Uterus (tissue), 4 donors: ENCODE measurements around the gene MTX1. TPM values are rescaled to one million over a fixed set of nuclear protein-coding genes. Genes with fewer than 3 reads are reported as not detected.
A peak's percentile ranks its signal among the peaks of the same experiment; 100 is the strongest.
"Not testable (repeated sequence)": the region's sequence is repeated elsewhere in the genome, so short reads cannot be mapped to it uniquely, and the experiment has no call there.

ENCODE experiments used
- DNase-seq, 2 donors: peaks; one replicate each; pipeline ENCODE4 v3.0.0-alpha.2; 2019 to 2020
- H3K27ac ChIP-seq, 2 donors: fragments of 200-600 bp; sonication (generic); 1 replicate in 1 of 2; 2 replicates in 1 of 2; pipeline ENCODE4 v1.5.1; 2016 to 2018
- H3K27me3 ChIP-seq, 2 donors: fragments of 200-600 bp; sonication (generic); one replicate each; pipeline ENCODE4 v1.5.1; 2018 to 2019; ENCODE audit warnings: control low read depth in 1 of 2
- H3K36me3 ChIP-seq, 2 donors: fragments of 200-600 bp; sonication (generic); one replicate each; pipeline ENCODE4 v1.5.1; 2019; ENCODE audit warnings: control low read depth in 1 of 2
- H3K4me1 ChIP-seq, 2 donors: fragments of 200-600 bp; sonication (generic); one replicate each; pipeline ENCODE4 v1.5.1; 2018 to 2019; ENCODE audit warnings: control low read depth in 1 of 2
- H3K4me3 ChIP-seq, 2 donors: fragments of 200-600 bp; sonication (generic); 1 replicate in 1 of 2; 2 replicates in 1 of 2; pipeline ENCODE4 v1.5.1; 2018 to 2019; ENCODE audit warnings: mild to moderate bottlenecking in 1 of 2
- H3K9me3 ChIP-seq, 2 donors: fragments of 200-600 bp; sonication (generic); one replicate each; pipeline ENCODE4 v1.5.1; 2019; ENCODE audit warnings: control low read depth in 1 of 2
- CTCF ChIP-seq, 4 experiments: fragments of 200-600 bp in 2 of 4; fragments of 450-650 bp in 2 of 4; sonication (generic) in 2 of 4; IDR thresholded peaks; one replicate each; pipeline ENCODE4 v1.5.1; 2016 to 2019; ENCODE audit warnings: antibody characterized with exemption in 4 of 4, mild to moderate bottlenecking in 2 of 4, moderate library complexity in 1 of 4
- POLR2A ChIP-seq, 2 donors: fragments of 450-650 bp; IDR thresholded peaks; one replicate each; pipeline ENCODE4 v1.6.1; 2016; ENCODE audit warnings: antibody characterized with exemption in 2 of 2, mild to moderate bottlenecking in 1 of 2, moderate library complexity in 1 of 2
- intact Hi-C: fragments of 100-400 bp; cut with DNase I; formaldehyde crosslinking; loops from one replicate; pipeline ENCODE4 v1.15.1; 2023; ENCODE audit warnings: low total_unique reads
- total RNA-seq, 4 donors: library from RNA; depleted of rRNA in 3 of 4; stranded (reverse); fragments of >200 nt in 3 of 4; gene quantifications; one replicate each; pipeline versions ENCODE4 v1.1.0 to v1.2.4, GENCODE V29; 2014 to 2023
- donor health status: DM: yes; HTN: yes; CAD: no.

Gene MTX1
- total RNA-seq, 4 donors from 2014 or later: 9.7 to 62.4 (median 26.0) TPM

GRCh38 chr1:155218854-155219591 is 10.5 kb downstream of the MTX1 start:
- Histone ChIP-seq H3K9me3 (no peaks in the 10 kb centered on the region), H3K4me3 (peak overlapping the region in 1 of 2 donors; percentile 19), H3K27ac (peak overlapping the region; percentile 18 to 24), H3K27me3 (no peaks in the 10 kb centered on the region), H3K36me3 (no peaks in the 10 kb centered on the region), H3K4me1 (no peaks in the 10 kb centered on the region)
- intact Hi-C loops: no loop called here
- peak; percentile 46 to 72 for DNase-seq
- no peak for TF ChIP-seq POLR2A (IDR thresholded peaks at IDR 0.05)
- TF ChIP-seq CTCF (IDR thresholded peaks at IDR 0.05): no peak

- Histone ChIP-seq H3K27ac (peak overlapping the region; percentile 18 to 24), H3K4me3 (peak overlapping the region in 1 of 2 donors; percentile 19), H3K36me3 (no peaks in the 10 kb centered on the region), H3K4me1 (no peaks in the 10 kb centered on the region), H3K27me3 (no peaks in the 10 kb centered on the region), H3K9me3 (no peaks in the 10 kb centered on the region)
- intact Hi-C loops: no loop called here
- TF ChIP-seq CTCF (IDR thresholded peaks at IDR 0.05): no peak
- no peak for TF ChIP-seq POLR2A (IDR thresholded peaks at IDR 0.05)
- no peak for DNase-seq
Measured at GRCh38 chr1:155219592-155220031, 11.1 kb downstream of the MTX1 start.

- DNase-seq, H3K9me3 ChIP-seq, H3K36me3 ChIP-seq, intact Hi-C loops, H3K27me3 ChIP-seq, H3K4me3 ChIP-seq, H3K4me1 ChIP-seq, H3K27ac ChIP-seq: not testable (repeated sequence)
Measured at GRCh38 chr1:155220211-155220965, 11.9 kb downstream of the MTX1 start.

- no peaks in the 10 kb centered on the region for H3K27me3 ChIP-seq
- intact Hi-C loops: no loop called here
- DNase-seq: no peak
- H3K4me1 ChIP-seq: no peaks in the 10 kb centered on the region
- no peak overlapping the region for H3K27ac ChIP-seq
- H3K36me3 ChIP-seq: no peaks in the 10 kb centered on the region
- no peaks in the 10 kb centered on the region for H3K9me3 ChIP-seq
- H3K4me3 ChIP-seq: no peak overlapping the region
- TF ChIP-seq POLR2A (IDR thresholded peaks at IDR 0.05): no peak
- no peak for TF ChIP-seq CTCF (IDR thresholded peaks at IDR 0.05)
Measured at GRCh38 chr1:155223047-155223446, 14.6 kb downstream of the MTX1 start.

- DNase-seq, H3K27me3 ChIP-seq, H3K4me3 ChIP-seq, H3K36me3 ChIP-seq, H3K9me3 ChIP-seq, H3K4me1 ChIP-seq: not testable (repeated sequence)
- intact Hi-C loops: loop anchor here (5.0 kb wide), 1 partner anchor 48 kb away; no protein-coding TSS in a partner anchor
- H3K27ac ChIP-seq: peak overlapping the region; percentile 84 to 96
Measured at GRCh38 chr1:155225404-155225759, 16.9 kb downstream of the MTX1 start.
